Tibial nerve (tissue), 4 donors: ENCODE results near the gene SLC39A11.

ENCODE experiments used
- EP300 ChIP-seq, 2 donors: sonication (generic); formaldehyde crosslinking; IDR thresholded peaks; one replicate each; pipeline ENCODE4 v1.6.1; 2017; ENCODE audit warnings: antibody characterized with exemption in 2 of 2, mild to moderate bottlenecking in 1 of 2
- POLR2A ChIP-seq, 2 donors: fragments of 450-650 bp; IDR thresholded peaks; one replicate each; pipeline ENCODE4 v1.6.1; 2017; ENCODE audit warnings: antibody characterized with exemption in 2 of 2, mild to moderate bottlenecking in 2 of 2, moderate library complexity in 2 of 2
- TF ChIP-seq, protein P1 (sequence below), 5 experiments: fragments of 200-600 bp in 3 of 5; fragments of 450-650 bp in 2 of 5; sonication (generic) in 3 of 5; IDR thresholded peaks; one replicate each; pipeline ENCODE4 v1.5.1; 2016 to 2019; ENCODE audit warnings: antibody characterized with exemption in 5 of 5, mild to moderate bottlenecking in 3 of 5, moderate library complexity in 2 of 5

DNA sequence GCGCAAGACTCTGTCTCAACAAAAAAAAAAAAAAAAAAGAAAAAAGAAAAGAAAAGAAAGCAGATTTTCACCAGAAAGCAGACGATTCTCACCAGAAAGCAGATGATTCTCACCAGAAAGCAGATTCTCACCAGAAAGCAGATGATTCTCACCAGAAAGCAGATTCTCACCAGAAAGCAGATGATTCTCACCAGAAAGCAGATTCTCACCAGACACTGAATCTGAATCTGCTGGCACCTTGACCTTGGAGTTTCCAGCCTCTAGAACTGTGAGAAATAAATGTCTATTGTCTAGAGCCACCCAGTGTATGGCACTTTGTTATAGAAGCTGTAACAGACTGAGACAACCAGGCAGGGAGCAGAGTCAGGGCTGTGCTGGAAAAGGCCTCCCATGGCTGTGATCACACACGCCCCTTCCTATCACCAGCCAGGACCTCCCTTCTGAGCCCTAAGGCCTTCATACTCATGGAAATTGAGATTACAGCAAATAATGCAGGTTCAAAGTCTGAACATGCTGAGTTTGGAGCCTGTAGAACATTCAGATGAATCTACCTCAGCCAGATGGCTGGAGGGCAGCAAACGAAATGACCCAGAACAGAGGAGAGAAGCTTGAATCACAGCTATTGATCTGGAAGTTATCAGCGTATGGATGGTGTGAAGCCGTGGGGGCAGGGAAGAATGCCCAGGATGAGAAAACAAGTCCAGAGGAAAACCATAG is 309.3 kb downstream of the SLC39A11 start:
- TF ChIP-seq POLR2A (IDR thresholded peaks at IDR 0.05) (no peak), EP300 (IDR thresholded peaks at IDR 0.05) (no peak)
- TF ChIP-seq, protein P1, sequence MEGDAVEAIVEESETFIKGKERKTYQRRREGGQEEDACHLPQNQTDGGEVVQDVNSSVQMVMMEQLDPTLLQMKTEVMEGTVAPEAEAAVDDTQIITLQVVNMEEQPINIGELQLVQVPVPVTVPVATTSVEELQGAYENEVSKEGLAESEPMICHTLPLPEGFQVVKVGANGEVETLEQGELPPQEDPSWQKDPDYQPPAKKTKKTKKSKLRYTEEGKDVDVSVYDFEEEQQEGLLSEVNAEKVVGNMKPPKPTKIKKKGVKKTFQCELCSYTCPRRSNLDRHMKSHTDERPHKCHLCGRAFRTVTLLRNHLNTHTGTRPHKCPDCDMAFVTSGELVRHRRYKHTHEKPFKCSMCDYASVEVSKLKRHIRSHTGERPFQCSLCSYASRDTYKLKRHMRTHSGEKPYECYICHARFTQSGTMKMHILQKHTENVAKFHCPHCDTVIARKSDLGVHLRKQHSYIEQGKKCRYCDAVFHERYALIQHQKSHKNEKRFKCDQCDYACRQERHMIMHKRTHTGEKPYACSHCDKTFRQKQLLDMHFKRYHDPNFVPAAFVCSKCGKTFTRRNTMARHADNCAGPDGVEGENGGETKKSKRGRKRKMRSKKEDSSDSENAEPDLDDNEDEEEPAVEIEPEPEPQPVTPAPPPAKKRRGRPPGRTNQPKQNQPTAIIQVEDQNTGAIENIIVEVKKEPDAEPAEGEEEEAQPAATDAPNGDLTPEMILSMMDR (IDR thresholded peaks at IDR 0.05) = no peak
